Right ventricle myocardium superior (tissue), 1 donor: ENCODE data around the gene GOLGA8H. TPM values are rescaled to one million over a fixed set of nuclear protein-coding genes. Genes with fewer than 3 reads are reported as not detected.
"Not testable (repeated sequence)": the region's sequence is repeated elsewhere in the genome, so short reads cannot be mapped to it uniquely, and the experiment has no call there.

Experiments used
- ATAC-seq: fragments of 200-7000 bp; cut with Tn5 transposase; one replicate; pipeline ENCODE4 v1.9.1; 2020; ENCODE audit warnings: mild to moderate bottlenecking; ENCODE audit not compliant: poor library complexity
- DNase-seq: peaks from one replicate; pipeline ENCODE4 v3.0.0-alpha.2; 2020
- intact Hi-C: fragments of 100-400 bp; cut with DNase I; formaldehyde crosslinking; loops from one replicate; pipeline ENCODE4 v1.11.2; 2022
- long read RNA-seq: library from polyadenylated mRNA; unstranded; transcript quantifications from one replicate; pipeline ENCODE4 v2.0.0, GENCODE V29; 2021
- total RNA-seq: library from RNA; stranded (reverse); fragmentation: NEBNext Ultra II Directional; extraction: Animal tissue kit (Norgen Biotek cat#: 25700); gene quantifications from one replicate; pipeline ENCODE4 v1.2.1, GENCODE V29; 2021
- donor health status: DM: no; HTN: yes; CAD: no; lungs with severe emphysema.

Gene GOLGA8H
- total RNA-seq = not detected
- long read RNA-seq = 0 reads

DNA sequence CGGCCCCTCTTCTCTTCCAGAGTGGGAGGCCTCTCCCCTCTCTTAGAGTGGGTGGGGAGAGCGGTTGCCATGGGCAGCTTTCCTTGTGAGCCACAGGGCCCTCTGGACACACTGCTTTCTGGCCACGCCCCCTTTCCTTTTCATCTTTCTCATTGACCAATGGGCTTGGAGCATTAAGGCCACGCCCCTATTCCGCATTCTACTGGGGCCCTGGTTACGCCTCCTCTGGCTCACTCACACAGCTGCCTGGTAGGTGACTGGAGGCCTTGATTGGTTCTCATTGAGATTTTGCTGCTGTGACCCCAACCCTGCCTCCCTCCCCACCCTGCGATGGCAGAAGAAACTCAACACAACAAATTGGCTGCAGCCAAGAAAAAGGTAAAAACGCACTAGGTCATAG lies at the start of gene GOLGA8H:
Gene GOLGA8H, plus strand, starts transcription at position 233 of the 400 bp plus-strand sequence. Its CDS starts 98 bp downstream, at position 331.
- ATAC-seq, intact Hi-C loops, DNase-seq: not testable (repeated sequence)

DNA sequence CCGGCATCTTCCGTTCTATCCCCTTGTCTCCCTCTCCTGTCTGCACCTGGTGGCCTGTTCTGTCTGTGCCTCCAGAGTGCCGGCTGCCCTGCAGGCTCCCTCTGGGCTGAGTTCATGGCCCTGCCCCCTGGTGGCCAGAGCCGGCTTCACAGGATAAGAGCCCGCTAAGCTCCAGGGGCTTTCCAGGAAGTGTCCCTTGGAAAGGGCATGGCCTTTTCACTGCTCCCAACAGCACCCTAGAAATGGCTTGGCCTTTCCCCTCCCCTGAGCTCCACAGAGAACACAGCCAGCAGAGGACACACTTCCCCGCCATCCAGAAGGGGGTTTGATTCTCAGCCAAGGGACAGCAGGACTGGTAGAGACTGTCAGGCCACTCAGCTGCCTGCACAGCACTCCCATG lies 36.9 kb upstream of the GOLGA8H start:
- ATAC-seq, intact Hi-C loops, DNase-seq: not testable (repeated sequence)

GRCh38 chr15:30573012-30573491 lies 30.8 kb upstream of the GOLGA8H start:
- peak; percentile 91 for ATAC-seq

DNA sequence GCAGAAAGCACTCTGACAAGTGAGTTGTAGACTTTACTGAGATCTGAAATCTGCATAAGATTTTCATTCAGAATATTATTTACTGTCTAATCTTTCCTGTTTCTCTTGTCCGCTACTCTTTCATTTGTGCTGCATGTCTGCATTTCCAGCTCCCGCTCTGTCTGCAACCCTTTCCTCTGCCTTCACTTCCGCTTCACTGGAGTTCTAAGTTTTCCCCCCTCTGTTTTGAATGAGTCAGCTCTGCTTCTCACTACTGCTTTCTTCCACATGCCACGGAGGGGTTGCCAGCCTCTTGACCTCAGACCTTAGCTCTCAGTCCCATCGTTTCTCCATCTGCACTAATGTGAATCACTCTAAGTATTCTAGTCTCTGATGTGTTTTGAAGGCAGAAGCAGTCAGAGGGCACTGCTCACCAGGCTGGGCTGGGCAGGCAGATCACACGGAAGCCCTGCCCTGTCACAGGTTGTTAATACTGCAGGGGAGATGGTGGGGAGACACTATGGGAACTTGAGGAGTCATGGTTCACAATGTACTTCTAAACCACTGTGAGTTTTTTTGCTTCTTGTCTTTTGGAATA lies 24.3 kb upstream of the GOLGA8H start:
- intact Hi-C loops, DNase-seq, ATAC-seq: not testable (repeated sequence)

More at GRCh38 chr15:30573012-30573491, 30.8 kb upstream of the GOLGA8H start:
- intact Hi-C loops, DNase-seq: not testable (repeated sequence)

GRCh38 chr15:30580716-30581115 lies 23.1 kb upstream of the GOLGA8H start:
- ATAC-seq, DNase-seq: not testable (repeated sequence)

DNA sequence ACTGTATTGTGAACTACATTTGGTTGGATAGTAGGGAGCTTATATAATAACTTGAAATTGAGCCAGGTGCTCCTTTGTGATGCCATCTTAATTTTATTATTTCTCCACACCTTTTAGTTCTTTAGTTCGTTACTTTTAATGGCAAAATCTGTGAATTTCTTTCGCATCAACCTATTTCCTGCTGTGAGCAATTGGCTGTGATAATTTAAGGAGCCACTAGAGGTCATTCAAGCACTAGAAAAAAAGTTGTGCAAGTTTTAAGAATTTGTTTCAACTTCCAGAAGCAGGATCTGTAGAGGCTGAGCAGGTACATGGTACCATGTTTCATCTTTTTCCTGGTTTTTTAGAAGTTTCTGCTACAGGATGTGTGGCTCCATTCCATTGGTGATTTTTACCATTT lies 4.9 kb upstream of the GOLGA8H start:
- ATAC-seq, intact Hi-C loops, DNase-seq: not testable (repeated sequence)

More at GRCh38 chr15:30580716-30581115, 23.1 kb upstream of the GOLGA8H start:
- intact Hi-C loops = not testable (repeated sequence)

DNA sequence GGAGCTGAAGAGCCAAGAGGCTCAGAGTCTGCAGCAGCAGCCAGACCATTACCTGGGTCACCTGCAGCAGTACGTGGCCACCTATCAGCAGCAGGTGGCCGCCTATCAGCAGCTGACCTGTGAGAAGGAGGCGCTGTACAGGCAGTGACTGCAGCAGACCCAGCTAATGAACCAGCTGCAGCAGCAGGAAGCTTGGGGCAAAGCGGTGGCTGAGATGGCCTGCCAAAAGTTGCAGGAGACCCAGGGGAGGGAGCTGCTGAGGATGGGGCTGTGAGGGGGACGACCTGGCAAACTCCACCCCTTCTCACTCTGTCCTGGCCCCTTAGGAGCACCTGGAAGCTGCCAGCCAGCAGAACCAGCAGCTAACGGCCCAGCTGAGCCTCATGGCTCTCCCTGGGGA lies 8.4 kb downstream of the GOLGA8H start:
- intact Hi-C loops, DNase-seq, ATAC-seq: not testable (repeated sequence)

- ATAC-seq, intact Hi-C loops, DNase-seq: not testable (repeated sequence)
Measured at GRCh38 chr15:30621342-30621741, 17.5 kb downstream of the GOLGA8H start.

DNA sequence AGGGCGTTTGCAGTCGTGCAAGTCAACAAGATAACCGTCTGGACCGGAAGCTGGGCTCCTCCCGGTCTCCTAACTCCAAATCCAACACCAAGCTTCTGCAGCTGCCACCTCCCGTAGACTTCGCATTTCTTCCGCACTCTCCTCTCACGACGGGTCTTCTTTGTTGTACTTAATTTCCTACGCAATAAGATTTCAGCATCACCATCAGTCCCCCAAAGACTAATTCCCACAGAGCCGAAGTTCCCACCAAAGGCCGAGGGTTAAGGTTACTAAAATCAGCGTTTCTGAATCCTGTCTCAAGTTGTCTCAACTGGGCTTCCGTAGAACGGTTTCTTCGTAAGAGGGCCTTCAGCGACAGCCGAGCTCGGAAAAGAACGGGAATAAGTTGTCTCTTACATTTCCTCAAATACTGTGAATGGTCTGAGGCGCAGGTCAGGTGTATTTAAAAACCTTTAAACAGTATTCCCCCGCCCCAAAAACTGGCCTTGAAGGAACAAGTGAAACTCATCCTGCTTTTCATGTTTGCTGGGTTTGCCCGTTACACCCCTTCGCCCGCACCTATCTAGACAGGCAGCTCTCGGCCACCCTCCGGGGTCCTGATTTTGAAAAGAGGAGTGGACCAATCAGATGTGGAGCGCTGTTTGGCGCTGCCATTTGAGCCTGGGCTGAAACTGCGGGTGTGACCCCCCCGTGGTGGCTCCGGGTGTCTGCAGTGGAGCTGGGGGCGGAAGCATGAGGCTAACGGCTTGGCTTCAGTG lies 21.8 kb downstream of the GOLGA8H start, which contains the start of gene ARHGAP11B:
Gene ARHGAP11B, plus strand, starts transcription at position 693 of the 758 bp plus-strand sequence.
- DNase-seq (peak; percentile 91), ATAC-seq (peak; percentile 98)
- intact Hi-C loops = not testable (repeated sequence)

- ATAC-seq, DNase-seq, intact Hi-C loops: not testable (repeated sequence)
Measured at GRCh38 chr15:30626194-30626565, 22.4 kb downstream of the GOLGA8H start.

DNA sequence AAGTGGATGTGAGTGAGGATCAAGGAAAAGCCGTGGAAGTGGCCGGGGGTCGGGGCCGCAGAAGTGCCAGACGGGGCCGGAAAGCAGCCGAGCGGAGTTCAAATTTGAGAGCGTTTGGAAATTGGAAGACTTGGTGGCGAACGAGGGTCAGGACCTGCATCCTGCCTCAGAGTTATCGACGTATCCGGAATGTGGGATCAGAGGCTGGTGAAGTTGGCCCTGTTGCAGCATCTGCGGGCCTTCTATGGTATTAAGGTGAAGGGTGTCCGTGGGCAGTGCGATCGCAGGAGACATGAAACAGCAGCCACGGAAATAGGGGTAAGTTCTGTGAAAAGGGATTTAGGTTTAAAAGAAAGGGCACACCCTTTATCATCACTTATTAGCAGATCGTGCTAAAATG lies 22.8 kb downstream of the GOLGA8H start:
- intact Hi-C loops, DNase-seq, ATAC-seq: not testable (repeated sequence)

DNA sequence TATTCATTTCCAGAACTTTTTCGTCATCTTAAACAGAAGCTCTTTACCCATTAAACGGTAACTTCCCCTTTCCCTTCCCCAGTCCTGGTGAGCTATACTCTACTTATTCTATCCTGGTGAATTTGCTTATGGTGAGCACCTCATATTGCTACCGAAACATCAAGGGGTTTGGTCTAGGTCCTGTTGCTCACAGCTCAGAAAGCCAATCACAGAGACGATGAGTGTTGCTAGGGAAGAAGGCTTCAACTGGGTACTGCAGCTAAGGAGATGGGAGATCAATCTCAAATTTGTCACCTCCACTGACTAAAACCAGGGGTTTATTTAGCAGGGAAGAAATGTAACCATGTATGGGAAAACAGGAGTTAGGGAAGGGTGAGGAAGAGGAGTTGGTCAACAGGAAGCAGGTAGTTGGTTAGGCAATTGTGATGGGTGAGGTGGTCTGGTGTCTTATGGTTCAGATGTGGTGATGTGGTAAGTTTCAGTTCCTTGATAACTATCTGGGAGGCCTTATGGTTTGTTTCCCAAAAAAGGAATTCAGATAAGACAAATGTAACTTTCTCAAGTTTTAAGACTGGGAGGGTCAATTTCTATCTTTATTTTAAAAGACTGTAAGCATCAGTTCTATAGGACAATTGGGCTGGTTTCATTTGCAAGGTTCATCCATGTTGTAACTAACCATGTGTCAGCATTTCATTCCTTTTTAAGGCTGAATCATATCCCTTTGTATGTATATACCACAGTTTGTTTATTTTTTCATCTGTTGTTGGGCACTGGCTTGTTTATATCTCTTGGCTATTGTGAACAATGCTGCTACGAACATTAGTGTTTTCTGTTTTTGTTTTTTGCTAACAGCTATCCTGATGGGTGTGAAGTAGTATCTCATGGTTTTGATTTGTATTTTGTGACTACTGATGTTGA lies 46.4 kb downstream of the GOLGA8H start:
- no peak for DNase-seq
- intact Hi-C loops = no loop called here
- ATAC-seq = no peak

GRCh38 chr15:30661154-30661553 lies 57.3 kb downstream of the GOLGA8H start:
- not testable (repeated sequence) for DNase-seq, ATAC-seq
- intact Hi-C loops = loop anchor here (10.0 kb wide), 1 partner anchor 84 kb away; no protein-coding TSS in a partner anchor

Other genes starting within 250 kb of the GOLGA8H start
- 0.22 TPM for gene CHRFAM7A, start 210.5 kb upstream of the GOLGA8H start, total RNA-seq
- gene GOLGA8R, start 189.8 kb upstream of the GOLGA8H start, total RNA-seq = 4.3 TPM
- 1.4 TPM for gene GOLGA8Q, start 52.0 kb upstream of the GOLGA8H start, total RNA-seq